HT1080 (cell line): ENCODE measurements around the gene DGKE. TPM values are rescaled to one million over a fixed set of nuclear protein-coding genes. Genes with fewer than 3 reads are reported as not detected.

Experiments used
- DNase-seq: peaks from one replicate; pipeline ENCODE4 v3.0.0-alpha.2; 2015; ENCODE audit warnings: low read depth
- small RNA-seq: library from RNA; depleted of rRNA; stranded (forward); fragments of <200 nt; gene quantifications from one replicate; pipeline ENCODE3, GENCODE V24; 2014
- total RNA-seq: library from RNA; depleted of rRNA; stranded (reverse); fragments of >200 nt; shearing (Covaris generic); gene quantifications from 2 replicates; pipeline ENCODE4 v1.2.3, GENCODE V29; 2014; rRNA removed

DGKE gene
- total RNA-seq, 1 experiment from 2014 or later, result 6.1 TPM

GRCh38 chr17:56913000-56913311, 79.0 kb downstream of the DGKE start:
- no peak for DNase-seq

GRCh38 chr17:56913353-56913866, 79.5 kb downstream of the DGKE start:
- no peak for DNase-seq

GRCh38 chr17:56913867-56914580, 80.1 kb downstream of the DGKE start, which contains the start of gene TRIM25:
Gene TRIM25, minus strand, starts transcription at chr17:56914049. Its CDS starts 61 bp downstream, at chr17:56913988.
- peak; percentile 89 for DNase-seq

GRCh38 chr17:56914581-56915273, 80.8 kb downstream of the DGKE start:
- DNase-seq, result no peak

- no peak for DNase-seq
These were observed 83.8 kb downstream of the DGKE start for GRCh38 chr17:56917559-56918296.

GRCh38 chr17:56918916-56919315, 85.0 kb downstream of the DGKE start:
- no peak for DNase-seq

Small RNAs within 50 kb of the gene (small RNA-seq; reads per million reads assigned to genes)
- not detected for gene AC015912.2
- not detected for gene RNU6-1158P

Other genes with a start within 250 kb of the DGKE start
- gene NOG, start 240.5 kb upstream of the DGKE start, total RNA-seq, result 28.4 and 36.1 TPM in 2 replicates
- 1.3 and 1.6 TPM in 2 replicates for gene C17orf67, start 231 bp upstream of the DGKE start, total RNA-seq
- gene TRIM25, start 79.9 kb downstream of the DGKE start, total RNA-seq, result 19.8 and 31.7 TPM in 2 replicates
- gene COIL, start 126.9 kb downstream of the DGKE start, total RNA-seq, result 15.1 and 16.9 TPM in 2 replicates
- 28.5 and 31.2 TPM in 2 replicates for gene SCPEP1, start 144.0 kb downstream of the DGKE start, total RNA-seq